Measurements from ENCODE around the gene ZBTB40.

The ZBTB40 gene

DNA sequence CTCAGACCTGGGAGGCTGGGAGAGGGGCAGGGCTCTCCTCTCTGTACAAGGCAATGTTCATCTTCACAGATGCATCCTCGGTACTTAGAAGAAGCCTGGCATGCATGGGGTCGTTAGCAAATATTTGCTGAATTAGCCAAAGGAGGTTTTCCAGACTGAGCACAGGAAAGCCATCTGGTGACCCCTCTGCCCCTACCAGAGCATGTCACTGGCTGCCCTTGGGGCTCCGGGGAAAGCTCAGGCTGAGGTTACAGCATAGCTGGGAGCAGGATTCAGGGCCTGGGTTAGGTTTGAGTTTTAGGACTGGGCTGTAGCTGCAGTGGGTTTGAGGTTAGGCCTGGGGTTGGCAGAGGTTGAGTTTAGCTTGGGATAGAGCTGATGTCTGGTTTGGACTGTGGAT, 43.4 kb upstream of the ZBTB40 start:
- Histone ChIP-seq H3K27ac (peak overlapping the region; percentile 1; the same call in 1 of the 2 replicates), H3K36me3 (no peaks in the 10 kb centered on the region), H3K4me3 (ENCODE audit: low read depth, low read length) (no peak overlapping the region), H3K27me3 (ENCODE audit: insufficient read depth, low read depth, severe bottlenecking) (no peaks in the 10 kb centered on the region), H3K9me3 (ENCODE audit: severe bottlenecking) (no peaks in the 10 kb centered on the region)
- DNase-seq: no peak
- TF ChIP-seq, protein P1, sequence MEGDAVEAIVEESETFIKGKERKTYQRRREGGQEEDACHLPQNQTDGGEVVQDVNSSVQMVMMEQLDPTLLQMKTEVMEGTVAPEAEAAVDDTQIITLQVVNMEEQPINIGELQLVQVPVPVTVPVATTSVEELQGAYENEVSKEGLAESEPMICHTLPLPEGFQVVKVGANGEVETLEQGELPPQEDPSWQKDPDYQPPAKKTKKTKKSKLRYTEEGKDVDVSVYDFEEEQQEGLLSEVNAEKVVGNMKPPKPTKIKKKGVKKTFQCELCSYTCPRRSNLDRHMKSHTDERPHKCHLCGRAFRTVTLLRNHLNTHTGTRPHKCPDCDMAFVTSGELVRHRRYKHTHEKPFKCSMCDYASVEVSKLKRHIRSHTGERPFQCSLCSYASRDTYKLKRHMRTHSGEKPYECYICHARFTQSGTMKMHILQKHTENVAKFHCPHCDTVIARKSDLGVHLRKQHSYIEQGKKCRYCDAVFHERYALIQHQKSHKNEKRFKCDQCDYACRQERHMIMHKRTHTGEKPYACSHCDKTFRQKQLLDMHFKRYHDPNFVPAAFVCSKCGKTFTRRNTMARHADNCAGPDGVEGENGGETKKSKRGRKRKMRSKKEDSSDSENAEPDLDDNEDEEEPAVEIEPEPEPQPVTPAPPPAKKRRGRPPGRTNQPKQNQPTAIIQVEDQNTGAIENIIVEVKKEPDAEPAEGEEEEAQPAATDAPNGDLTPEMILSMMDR (IDR thresholded peaks at IDR 0.05; ENCODE audit: low read depth, low read length): no peak

DNA sequence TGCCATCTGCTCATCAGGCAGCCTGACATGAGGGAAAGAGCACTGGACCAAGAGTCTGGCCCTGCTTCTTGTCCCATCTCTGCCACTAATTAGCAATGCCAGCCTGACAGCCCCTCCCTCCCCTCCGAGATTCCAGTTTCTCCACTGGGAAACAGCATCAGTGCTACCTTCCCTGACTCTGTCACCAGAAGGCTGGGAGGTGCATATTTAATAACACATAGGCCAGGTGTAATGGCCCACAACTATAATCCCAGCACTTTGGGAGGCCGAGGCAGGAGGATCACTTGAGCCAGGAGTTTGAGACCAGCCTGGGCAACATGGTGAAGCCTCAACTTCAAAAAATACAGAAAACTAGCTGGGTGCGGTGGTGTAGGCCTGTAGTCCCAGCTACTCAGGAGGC, 41.2 kb upstream of the ZBTB40 start:
- Histone ChIP-seq H3K4me3 (ENCODE audit: low read depth, low read length) (no peak overlapping the region), H3K9me3 (ENCODE audit: severe bottlenecking) (no peaks in the 10 kb centered on the region), H3K36me3 (no peaks in the 10 kb centered on the region), H3K27me3 (ENCODE audit: insufficient read depth, low read depth, severe bottlenecking) (no peaks in the 10 kb centered on the region), H3K27ac (no peak overlapping the region)
- no peak for DNase-seq
- TF ChIP-seq, protein P1 (IDR thresholded peaks at IDR 0.05; ENCODE audit: low read depth, low read length): no peak

DNA sequence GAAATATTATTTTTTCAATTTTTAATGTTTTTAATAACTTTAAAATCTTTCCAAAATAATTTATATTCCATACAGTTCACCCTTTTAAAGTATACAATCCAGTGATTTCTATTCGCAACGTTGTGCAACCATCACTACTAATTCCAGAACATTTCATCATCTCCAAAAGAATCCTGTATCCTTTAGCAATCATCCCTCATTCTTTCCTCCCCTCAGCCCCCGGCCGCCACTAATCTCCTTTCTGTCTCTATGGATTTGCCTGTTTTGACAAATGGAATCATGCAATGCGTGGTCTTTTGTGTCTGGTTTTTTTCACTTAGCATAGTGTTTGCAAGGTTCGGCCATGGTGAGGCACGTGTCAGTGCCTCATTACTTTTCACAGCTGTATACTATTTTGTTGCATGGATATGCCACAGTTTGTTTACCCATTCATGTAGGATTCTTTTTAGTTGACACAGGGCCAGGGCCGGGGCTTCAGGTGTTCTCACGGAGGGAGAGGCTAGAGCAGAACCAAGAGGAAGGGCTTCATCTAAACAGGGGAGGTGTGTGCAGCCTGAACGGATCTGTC, 40.6 kb upstream of the ZBTB40 start:
- H3K36me3 ChIP-seq: no peaks in the 10 kb centered on the region
- no peaks in the 10 kb centered on the region for H3K27me3 ChIP-seq (ENCODE audit: insufficient read depth, low read depth, severe bottlenecking)
- no peak overlapping the region for H3K27ac ChIP-seq
- DNase-seq: no peak
- no peaks in the 10 kb centered on the region for H3K9me3 ChIP-seq (ENCODE audit: severe bottlenecking)
- H3K4me3 ChIP-seq (ENCODE audit: low read depth, low read length): no peak overlapping the region
- TF ChIP-seq, protein P1 (IDR thresholded peaks at IDR 0.05; ENCODE audit: low read depth, low read length): no peak

DNA sequence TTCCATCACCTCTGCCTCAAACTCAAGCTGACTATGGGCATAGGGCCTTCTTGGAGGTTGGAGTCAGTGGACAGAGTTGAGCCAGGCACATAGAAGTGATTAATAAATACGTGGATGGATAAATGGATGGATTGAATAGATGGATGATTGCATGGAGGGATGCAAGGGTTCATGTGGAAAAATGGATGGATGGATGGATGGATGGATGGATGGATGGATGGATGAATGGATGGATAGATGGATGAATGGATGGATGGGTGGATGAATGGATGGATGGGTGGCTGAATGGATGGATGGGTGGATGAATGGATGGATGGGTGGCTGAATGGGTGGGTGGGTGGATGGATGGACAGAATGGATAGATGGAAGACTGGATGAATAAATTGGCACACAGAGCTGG, 40.1 kb upstream of the ZBTB40 start:
- no peaks in the 10 kb centered on the region for H3K27me3 ChIP-seq (ENCODE audit: insufficient read depth, low read depth, severe bottlenecking)
- H3K4me3 ChIP-seq (ENCODE audit: low read depth, low read length): no peak overlapping the region
- TF ChIP-seq, protein P1 (IDR thresholded peaks at IDR 0.05; ENCODE audit: low read depth, low read length): no peak

DNA sequence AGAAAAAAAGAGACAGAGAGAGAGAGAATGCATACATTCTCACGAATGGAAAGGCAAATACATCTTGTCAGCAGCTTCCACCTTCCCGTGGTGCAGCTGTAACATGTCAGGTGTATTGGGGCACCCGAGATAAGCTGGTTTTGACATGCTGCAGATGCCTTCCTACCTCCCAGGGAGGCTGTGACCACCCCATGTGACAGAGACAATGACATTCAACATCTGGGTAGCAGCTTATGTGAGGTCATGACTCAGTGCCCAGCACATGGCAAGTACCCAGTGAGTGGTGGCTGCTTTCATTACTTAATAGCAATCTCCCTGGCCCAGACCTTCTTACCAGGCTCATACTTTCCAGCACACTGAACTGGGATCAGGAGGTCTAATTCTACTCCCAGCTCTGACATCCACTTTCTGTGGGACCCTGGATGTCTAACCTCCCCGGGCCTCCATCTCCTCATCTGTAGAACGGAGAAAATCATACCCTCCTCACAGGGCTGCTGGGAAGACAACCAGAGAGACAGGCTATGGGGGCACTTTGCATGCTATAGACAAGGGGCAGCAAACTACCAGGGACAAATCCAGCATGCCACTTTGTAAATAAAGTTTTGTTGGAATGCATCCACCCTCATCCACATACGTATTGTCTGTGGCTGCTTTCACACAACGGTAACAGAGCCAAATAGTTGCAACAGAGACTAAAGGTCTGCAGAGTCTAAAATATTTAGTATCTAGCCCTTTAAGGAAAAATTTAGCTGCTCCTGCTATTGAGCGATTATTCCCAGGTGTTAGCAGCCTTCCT, 38.5 kb upstream of the ZBTB40 start:
- DNase-seq: no peak
- TF ChIP-seq, protein P1 (IDR thresholded peaks at IDR 0.05; ENCODE audit: low read depth, low read length): no peak
- no peak overlapping the region for H3K4me3 ChIP-seq (ENCODE audit: low read depth, low read length)
- no peaks in the 10 kb centered on the region for H3K9me3 ChIP-seq (ENCODE audit: severe bottlenecking)
- no peak overlapping the region for H3K27ac ChIP-seq
- H3K27me3 ChIP-seq (ENCODE audit: insufficient read depth, low read depth, severe bottlenecking): no peaks in the 10 kb centered on the region
- H3K36me3 ChIP-seq: no peaks in the 10 kb centered on the region

More for the DNA sequence above, 40.1 kb upstream of the ZBTB40 start:
- H3K9me3 ChIP-seq (ENCODE audit: severe bottlenecking): no peaks in the 10 kb centered on the region
- DNase-seq: no peak
- H3K36me3 ChIP-seq: no peaks in the 10 kb centered on the region
- H3K27ac ChIP-seq: no peak overlapping the region

All from WERI-Rb-1 (cell line).